Activated T-cell treated with anti-CD3 and anti-CD28 coated beads for 24 hours (primary cell): ENCODE data around the gene PWWP2B.
"Not testable (repeated sequence)": the region's sequence is repeated elsewhere in the genome, so short reads cannot be mapped to it uniquely, and the experiment has no call there.

Experiments
- DNase-seq: peaks from one replicate; pipeline ENCODE4 v3.0.0-alpha.2; 2020; ENCODE audit warnings: low read depth

The PWWP2B gene

GRCh38 chr10:132433671-132434340, 36.8 kb downstream of the PWWP2B start:
- no peak for DNase-seq

- DNase-seq: peak; percentile 55
Measured at GRCh38 chr10:132434405-132435005, 37.5 kb downstream of the PWWP2B start.

GRCh38 chr10:132435320-132435719, 38.3 kb downstream of the PWWP2B start:
- DNase-seq: not testable (repeated sequence)

GRCh38 chr10:132436096-132436495, 39.1 kb downstream of the PWWP2B start:
- not testable (repeated sequence) for DNase-seq

- DNase-seq: no peak
Measured at GRCh38 chr10:132436861-132437410, 39.9 kb downstream of the PWWP2B start.

GRCh38 chr10:132437541-132437950, 40.5 kb downstream of the PWWP2B start:
- DNase-seq: no peak

GRCh38 chr10:132438091-132439024, 41.4 kb downstream of the PWWP2B start:
- DNase-seq: no peak

GRCh38 chr10:132439025-132439388, 42.0 kb downstream of the PWWP2B start:
- no peak for DNase-seq

GRCh38 chr10:132439424-132440163, 42.6 kb downstream of the PWWP2B start:
- DNase-seq: no peak

- no peak for DNase-seq
Measured at GRCh38 chr10:132440791-132441565, 44.0 kb downstream of the PWWP2B start.

GRCh38 chr10:132441818-132442524, 45.0 kb downstream of the PWWP2B start:
- no peak for DNase-seq

GRCh38 chr10:132442636-132443035, 45.6 kb downstream of the PWWP2B start:
- no peak for DNase-seq

- peak; percentile 62 for DNase-seq
Measured at GRCh38 chr10:132443605-132443982, 46.6 kb downstream of the PWWP2B start.

- DNase-seq: no peak
Measured at GRCh38 chr10:132443983-132444876, 47.2 kb downstream of the PWWP2B start.

- DNase-seq: no peak
Measured at GRCh38 chr10:132444877-132445351, 47.9 kb downstream of the PWWP2B start.

- no peak for DNase-seq
Measured at GRCh38 chr10:132445516-132446194, 48.7 kb downstream of the PWWP2B start.

- DNase-seq: no peak
Measured at GRCh38 chr10:132446195-132446581, 49.2 kb downstream of the PWWP2B start.

- DNase-seq: peak; percentile 57
Measured at GRCh38 chr10:132446661-132447445, 49.9 kb downstream of the PWWP2B start.
